ENCODE results near the gene GSTCD. TPM values are rescaled to one million over a fixed set of nuclear protein-coding genes. Genes with fewer than 3 reads are reported as not detected.
"Not testable (repeated sequence)": the region's sequence is repeated elsewhere in the genome, so short reads cannot be mapped to it uniquely, and the experiment has no call there.

GSTCD gene
- total RNA-seq, 1 donor from 2014 or later, result 65.3 TPM

- no peak overlapping the region for H3K27ac Mint-ChIP-seq
- Histone ChIP-seq H4K20me1 (ENCODE audit: low read depth) (no peaks in the 10 kb centered on the region), H2AFZ (replicated peaks) (no peak overlapping the region), H3K9ac (no peak overlapping the region), H3K79me2 (ENCODE audit: low read depth) (no peaks in the 10 kb centered on the region), H3K27ac (no peak overlapping the region), H3K4me3 (no peak overlapping the region), H3K4me1 (peaks cover 3% of the 10 kb centered on the region), H3K36me3 (peaks cover 6% of the 10 kb centered on the region), H3K9me3 (ENCODE audit: low read depth) (no peaks in the 10 kb centered on the region), H3K4me2 (no peak overlapping the region), H3F3A (ENCODE audit: low read depth) (peaks cover 11% of the 10 kb centered on the region), H3K27me3 (no peaks in the 10 kb centered on the region)
- H3K4me3 Mint-ChIP-seq, result no peak overlapping the region
- no peaks in the 10 kb centered on the region for H3K9me3 Mint-ChIP-seq
- no peaks in the 10 kb centered on the region for H3K27me3 Mint-ChIP-seq (ENCODE audit: insufficient read depth, low read depth)
- no peak for DNase-seq (ENCODE audit: low spot score)
- TF ChIP-seq CTCF (IDR thresholded peaks at IDR 0.05) (no peak), EZH2 (IDR thresholded peaks at IDR 0.05) (no peak), EZH2phosphoT487 (IDR thresholded peaks at IDR 0.05) (no peak)
- peaks cover 18% of the 10 kb centered on the region for H3K36me3 Mint-ChIP-seq
- H3K4me1 Mint-ChIP-seq, result no peaks in the 10 kb centered on the region
These were observed 129.5 kb downstream of the GSTCD start for GRCh38 chr4:105838082-105838481.

- no peak overlapping the region for H3K4me3 Mint-ChIP-seq
- H3K4me1 Mint-ChIP-seq, result peaks cover 5% of the 10 kb centered on the region
- Histone ChIP-seq H3K79me2 (ENCODE audit: low read depth) (no peaks in the 10 kb centered on the region), H3K4me2 (no peak overlapping the region), H4K20me1 (ENCODE audit: low read depth) (no peaks in the 10 kb centered on the region), H3K9ac (no peak overlapping the region), H3K27me3 (no peaks in the 10 kb centered on the region), H3K4me3 (no peak overlapping the region), H3K9me3 (ENCODE audit: low read depth) (no peaks in the 10 kb centered on the region), H3K27ac (peak overlapping the region; percentile 51), H2AFZ (replicated peaks) (no peak overlapping the region), H3F3A (ENCODE audit: low read depth) (peaks cover 13% of the 10 kb centered on the region), H3K4me1 (peaks cover 14% of the 10 kb centered on the region), H3K36me3 (no peaks in the 10 kb centered on the region)
- TF ChIP-seq EZH2phosphoT487 (IDR thresholded peaks at IDR 0.05), result no peak
- no peak for TF ChIP-seq EZH2 (IDR thresholded peaks at IDR 0.05)
- peaks cover 28% of the 10 kb centered on the region for H3K36me3 Mint-ChIP-seq
- no peak for DNase-seq (ENCODE audit: low spot score)
- H3K27me3 Mint-ChIP-seq (ENCODE audit: insufficient read depth, low read depth), result no peaks in the 10 kb centered on the region
- H3K9me3 Mint-ChIP-seq, result no peaks in the 10 kb centered on the region
- H3K27ac Mint-ChIP-seq, result no peak overlapping the region
These were observed 132.0 kb downstream of the GSTCD start for GRCh38 chr4:105840426-105841174.

GRCh38 chr4:105843941-105844340, 135.4 kb downstream of the GSTCD start:
- no peaks in the 10 kb centered on the region for H3K36me3 ChIP-seq
- peaks cover 14% of the 10 kb centered on the region for H3F3A ChIP-seq (ENCODE audit: low read depth)
- DNase-seq (ENCODE audit: low spot score), result no peak
- H3K79me2 ChIP-seq (ENCODE audit: low read depth), result no peaks in the 10 kb centered on the region
- no peaks in the 10 kb centered on the region for H3K9me3 ChIP-seq (ENCODE audit: low read depth)
- no peak overlapping the region for H3K4me3 Mint-ChIP-seq
- no peaks in the 10 kb centered on the region for H3K27me3 ChIP-seq
- no peak for TF ChIP-seq EZH2 (IDR thresholded peaks at IDR 0.05)
- no peak for TF ChIP-seq EZH2phosphoT487 (IDR thresholded peaks at IDR 0.05)
- TF ChIP-seq CTCF (IDR thresholded peaks at IDR 0.05), result no peak
- H3K4me3 ChIP-seq, result no peak overlapping the region
- peaks cover 10% of the 10 kb centered on the region for H3K4me1 Mint-ChIP-seq
- no peak overlapping the region for H3K4me2 ChIP-seq
- H3K27me3 Mint-ChIP-seq (ENCODE audit: insufficient read depth, low read depth), result peaks cover 2% of the 10 kb centered on the region
- no peak overlapping the region for H3K27ac Mint-ChIP-seq
- H3K27ac ChIP-seq, result no peak overlapping the region
- peaks cover 18% of the 10 kb centered on the region for H3K36me3 Mint-ChIP-seq
- H2AFZ ChIP-seq (replicated peaks), result no peak overlapping the region
- H3K4me1 ChIP-seq, result peaks cover 20% of the 10 kb centered on the region
- H3K9ac ChIP-seq, result no peak overlapping the region
- no peaks in the 10 kb centered on the region for H3K9me3 Mint-ChIP-seq
- no peaks in the 10 kb centered on the region for H4K20me1 ChIP-seq (ENCODE audit: low read depth)

- peak overlapping the region; percentile 24 for H3K27ac ChIP-seq
- no peaks in the 10 kb centered on the region for H3K79me2 ChIP-seq (ENCODE audit: low read depth)
- peaks cover 6% of the 10 kb centered on the region for H3F3A ChIP-seq (ENCODE audit: low read depth)
- no peak overlapping the region for H2AFZ ChIP-seq (replicated peaks)
- no peaks in the 10 kb centered on the region for H3K9me3 ChIP-seq (ENCODE audit: low read depth)
- H3K4me1 ChIP-seq, result peaks cover 18% of the 10 kb centered on the region
- no peak overlapping the region for H3K4me3 Mint-ChIP-seq
- H3K36me3 Mint-ChIP-seq, result peaks cover 20% of the 10 kb centered on the region
- peak overlapping the region; percentile 19 for H3K4me2 ChIP-seq
- no peaks in the 10 kb centered on the region for H3K27me3 ChIP-seq
- TF ChIP-seq EZH2 (IDR thresholded peaks at IDR 0.05) (no peak), EZH2phosphoT487 (IDR thresholded peaks at IDR 0.05) (no peak), CTCF (IDR thresholded peaks at IDR 0.05) (no peak)
- no peak overlapping the region for H3K4me3 ChIP-seq
- no peaks in the 10 kb centered on the region for H3K36me3 ChIP-seq
- peaks cover 2% of the 10 kb centered on the region for H3K27me3 Mint-ChIP-seq (ENCODE audit: insufficient read depth, low read depth)
- H3K27ac Mint-ChIP-seq, result peak overlapping the region; percentile 47
- H3K9me3 Mint-ChIP-seq, result no peaks in the 10 kb centered on the region
- peaks cover 10% of the 10 kb centered on the region for H3K4me1 Mint-ChIP-seq
- no peak overlapping the region for H3K9ac ChIP-seq
- DNase-seq (ENCODE audit: low spot score), result peak; percentile 18
- H4K20me1 ChIP-seq (ENCODE audit: low read depth), result no peaks in the 10 kb centered on the region
These were observed 137.0 kb downstream of the GSTCD start for GRCh38 chr4:105845559-105845958.

GRCh38 chr4:105848359-105848758, 139.8 kb downstream of the GSTCD start:
- H3K9me3 ChIP-seq (ENCODE audit: low read depth); H3F3A ChIP-seq (ENCODE audit: low read depth); DNase-seq (ENCODE audit: low spot score); H3K79me2 ChIP-seq (ENCODE audit: low read depth); H3K9me3 Mint-ChIP-seq; H3K4me3 ChIP-seq; H3K9ac ChIP-seq; H3K36me3 ChIP-seq; H3K27me3 Mint-ChIP-seq (ENCODE audit: insufficient read depth, low read depth); H3K4me1 Mint-ChIP-seq; H3K4me2 ChIP-seq; H3K27ac ChIP-seq; H2AFZ ChIP-seq (replicated peaks); H4K20me1 ChIP-seq (ENCODE audit: low read depth); H3K27me3 ChIP-seq; H3K4me3 Mint-ChIP-seq; H3K27ac Mint-ChIP-seq: not testable (repeated sequence)
- peaks cover 17% of the 10 kb centered on the region for H3K4me1 ChIP-seq
- peaks cover 15% of the 10 kb centered on the region for H3K36me3 Mint-ChIP-seq

Data from neural progenitor cell (in vitro differentiated cells).